Neuronal stem cell (in vitro differentiated cells): ENCODE results near the gene ZCCHC24.

Experiments used
- DNase-seq: peaks from one replicate; pipeline ENCODE4 v3.0.0-alpha.2; 2013; ENCODE audit warnings: low spot score
- H2AFZ ChIP-seq: one replicate; pipeline ENCODE4 v1.6.1; 2013; ENCODE audit warnings: mild to moderate bottlenecking, low read length, inconsistent platforms
- H2AK5ac ChIP-seq: 2 replicates; pipeline ENCODE4 v1.6.1; 2013; ENCODE audit warnings: low read depth, mild to moderate bottlenecking, inconsistent platforms, low read length, moderate library complexity, mixed read lengths
- H2BK120ac ChIP-seq: 2 replicates; pipeline ENCODE4 v1.6.1; 2013; ENCODE audit warnings: low read depth, mild to moderate bottlenecking, inconsistent platforms, low read length, moderate library complexity, mixed read lengths
- H2BK12ac ChIP-seq: one replicate; pipeline ENCODE4 v1.6.1; 2013; ENCODE audit warnings: low read length, inconsistent platforms
- H2BK15ac ChIP-seq: 2 replicates; pipeline ENCODE4 v1.6.1; 2013; ENCODE audit warnings: mild to moderate bottlenecking, low read length, inconsistent platforms, mixed read lengths
- H2BK5ac ChIP-seq: one replicate; pipeline ENCODE4 v1.6.1; 2013; ENCODE audit warnings: inconsistent platforms, mild to moderate bottlenecking, low read length, moderate library complexity
- H3K14ac ChIP-seq: one replicate; pipeline ENCODE4 v1.6.1; 2013; ENCODE audit warnings: low read length, inconsistent platforms
- H3K18ac ChIP-seq: 2 replicates; pipeline ENCODE4 v1.6.1; 2013; ENCODE audit warnings: low read length, inconsistent platforms
- H3K23ac ChIP-seq: 2 replicates; pipeline ENCODE4 v1.6.1; 2013; ENCODE audit warnings: low read depth, mild to moderate bottlenecking, mixed read lengths, low read length, inconsistent platforms; ENCODE audit not compliant: poor library complexity
- H3K27ac ChIP-seq: replicated peaks from 3 replicates; pipeline ENCODE4 v1.5.1; 2013; ENCODE audit warnings: low read length, inconsistent platforms
- H3K27me3 ChIP-seq, 3 experiments: 2 replicates each; pipeline ENCODE4 v1.6.1; 2013; ENCODE audit warnings: low read length in 3 of 3, mild to moderate bottlenecking in 2 of 3, inconsistent platforms in 1 of 3, low read depth in 1 of 3, mixed read lengths in 1 of 3, moderate library complexity in 1 of 3; ENCODE audit not compliant: control insufficient read depth in 3 of 3, insufficient read depth in 3 of 3
- H3K36me3 ChIP-seq, 2 donors: replicated peaks in 1 of 2; 2 replicates each; pipeline ENCODE4 v1.6.1; 2013; ENCODE audit warnings: low read length in 2 of 2; ENCODE audit not compliant: control insufficient read depth in 2 of 2, insufficient read depth in 2 of 2
- H3K4ac ChIP-seq: 2 replicates; pipeline ENCODE4 v1.6.1; 2013; ENCODE audit warnings: inconsistent platforms, mild to moderate bottlenecking, low read length, moderate library complexity
- H3K4me1 ChIP-seq, 2 donors: 1 replicate in 1 of 2; 2 replicates in 1 of 2; pipeline ENCODE4 v1.6.1; 2013; ENCODE audit warnings: low read length in 2 of 2, low read depth in 1 of 2; ENCODE audit not compliant: control insufficient read depth in 2 of 2, insufficient read depth in 1 of 2
- H3K4me2 ChIP-seq: one replicate; pipeline ENCODE4 v1.6.1; 2013; ENCODE audit warnings: mild to moderate bottlenecking, low read length, inconsistent platforms; ENCODE audit not compliant: insufficient read depth, poor library complexity, severe bottlenecking
- H3K4me3 ChIP-seq, 2 donors: 2 replicates each; pipeline ENCODE4 v1.5.1; 2013; ENCODE audit warnings: low read length in 2 of 2, mild to moderate bottlenecking in 2 of 2, inconsistent platforms in 1 of 2, moderate library complexity in 1 of 2
- H3K79me1 ChIP-seq: one replicate; pipeline ENCODE4 v1.6.1; 2013; ENCODE audit warnings: low read depth, mild to moderate bottlenecking, inconsistent platforms, low read length, moderate library complexity
- H3K9ac ChIP-seq: one replicate; pipeline ENCODE4 v1.6.1; 2013; ENCODE audit warnings: mild to moderate bottlenecking, low read depth, low read length, inconsistent platforms; ENCODE audit not compliant: poor library complexity
- H3K9me3 ChIP-seq, 2 donors: replicated peaks in 1 of 2; 2 replicates each; pipeline versions ENCODE3 to v1.6.1; 2013; ENCODE audit warnings: low read length in 2 of 2, mild to moderate bottlenecking in 2 of 2, inconsistent platforms in 1 of 2, low read depth in 1 of 2, mixed read lengths in 1 of 2, moderate library complexity in 1 of 2; ENCODE audit not compliant: control insufficient read depth in 2 of 2, insufficient read depth in 1 of 2
- H4K8ac ChIP-seq: one replicate; pipeline ENCODE4 v1.6.1; 2013; ENCODE audit warnings: low read depth, mild to moderate bottlenecking, inconsistent platforms, low read length, moderate library complexity
- H4K91ac ChIP-seq: one replicate; pipeline ENCODE4 v1.6.1; 2013; ENCODE audit warnings: low read length, low read depth, mild to moderate bottlenecking, inconsistent platforms; ENCODE audit not compliant: poor library complexity
- WGBS, 2 donors: extraction: QIAGEN DNeasy Blood & Tissue Kit; methylation state at CpG; one replicate each; pipeline ENCODE4 v1.1.7; 2013; ENCODE audit warnings: missing lambda C conversion rate in 2 of 2, mixed read lengths in 1 of 2; ENCODE audit not compliant: insufficient read length in 2 of 2, insufficient replicate concordance in 1 of 2; ENCODE audit errors: extremely low coverage in 2 of 2; 5-methylcytosine and 5-hydroxymethylcytosine counted together

Gene ZCCHC24

GRCh38 chr10:79424221-79425073 lies 21.0 kb downstream of the ZCCHC24 start:
- Histone ChIP-seq H2AK5ac (no peak overlapping the region), H2BK15ac (no peak overlapping the region), H3K27me3 (no peaks in the 10 kb centered on the region), H3K4me3 (peak overlapping the region in 1 of 2 donors; percentile 25), H3K9ac (peak overlapping the region; percentile 21), H2AFZ (no peak overlapping the region), H3K23ac (peak overlapping the region; percentile 59), H2BK12ac (no peak overlapping the region), H3K4me1 (peaks cover 4 to 9% of the 10 kb centered on the region in 2 donors), H3K9me3 (no peaks in the 10 kb centered on the region), H3K79me1 (no peaks in the 10 kb centered on the region), H3K36me3 (peaks cover 0 to 3% of the 10 kb centered on the region in 2 donors), H3K14ac (peak overlapping the region; percentile 21), H3K4me2 (no peak overlapping the region), H3K27ac (no peak overlapping the region), H3K18ac (peak overlapping the region; percentile 64), H4K8ac (no peak overlapping the region), H3K4ac (no peak overlapping the region), H4K91ac (no peak overlapping the region), H2BK120ac (no peak overlapping the region), H2BK5ac (no peak overlapping the region)
- DNase-seq = no peak
- WGBS, 2 donors = no CpG with 5 or more reads among the region's 11 CpGs

DNA sequence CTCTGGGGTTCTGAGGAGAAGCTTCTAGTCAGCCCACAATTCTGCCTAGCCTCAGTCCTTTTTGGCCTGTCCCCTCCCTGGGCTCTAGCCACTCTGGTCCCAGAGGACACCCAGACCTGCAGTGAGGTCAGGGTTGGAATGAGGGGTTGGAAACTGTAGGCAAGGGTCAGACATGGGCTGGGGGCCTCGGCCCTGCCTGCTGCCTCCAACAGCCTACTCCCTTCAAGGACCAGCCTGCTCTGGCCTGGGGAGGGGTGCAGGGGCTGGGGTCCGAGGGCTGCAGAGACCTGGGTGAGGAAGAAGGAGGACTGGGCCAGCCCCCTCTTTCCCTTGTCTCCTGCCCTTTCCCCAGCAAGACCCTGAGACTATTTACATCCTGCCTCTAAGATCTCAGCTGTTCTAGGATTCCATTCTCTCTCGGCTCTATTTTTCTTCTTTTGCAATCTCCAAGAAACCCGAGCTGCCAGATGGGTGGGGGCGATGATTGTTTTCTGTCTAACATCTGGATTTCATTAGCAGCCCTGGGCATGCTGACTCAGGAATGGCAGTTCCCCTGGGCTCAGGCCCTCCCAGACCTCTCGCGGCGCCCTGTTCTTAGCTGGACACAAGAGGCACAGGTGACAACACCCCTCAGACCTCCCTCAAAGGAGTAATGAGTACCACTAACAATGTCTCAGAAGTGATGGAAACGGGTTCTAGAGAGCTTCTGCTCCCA lies 23.1 kb downstream of the ZCCHC24 start:
- H3K4ac ChIP-seq = no peak overlapping the region
- peak overlapping the region; percentile 90 for H3K18ac ChIP-seq
- no peak overlapping the region for H3K4me2 ChIP-seq
- no peak overlapping the region for H3K27ac ChIP-seq
- no peak for DNase-seq
- H2AK5ac ChIP-seq = peak overlapping the region; percentile 64
- H3K79me1 ChIP-seq = no peaks in the 10 kb centered on the region
- peak overlapping the region; percentile 73 for H3K14ac ChIP-seq
- H2BK5ac ChIP-seq = no peak overlapping the region
- no peaks in the 10 kb centered on the region for H3K9me3 ChIP-seq
- WGBS, 2 donors = no CpG with 5 or more reads among the region's 9 CpGs
- H3K27me3 ChIP-seq = no peaks in the 10 kb centered on the region
- no peak overlapping the region for H4K8ac ChIP-seq
- peaks cover 0 to 3% of the 10 kb centered on the region in 2 donors for H3K36me3 ChIP-seq
- H3K4me3 ChIP-seq = no peak overlapping the region
- no peak overlapping the region for H4K91ac ChIP-seq
- H2AFZ ChIP-seq = no peak overlapping the region
- no peak overlapping the region for H2BK15ac ChIP-seq
- H3K23ac ChIP-seq = no peak overlapping the region
- no peak overlapping the region for H3K9ac ChIP-seq
- H3K4me1 ChIP-seq = peaks cover 4 to 9% of the 10 kb centered on the region in 2 donors
- H2BK120ac ChIP-seq = no peak overlapping the region
- no peak overlapping the region for H2BK12ac ChIP-seq

- no peak overlapping the region for H2BK120ac ChIP-seq
- peak overlapping the region; percentile 53 for H2AK5ac ChIP-seq
- no peak overlapping the region for H3K4me3 ChIP-seq
- H3K36me3 ChIP-seq = peaks cover 0 to 3% of the 10 kb centered on the region in 2 donors
- no CpG with 5 or more reads among the region's 12 CpGs for WGBS, 2 donors
- peak overlapping the region; percentile 27 for H3K9ac ChIP-seq
- H3K79me1 ChIP-seq = no peaks in the 10 kb centered on the region
- no peak overlapping the region for H2AFZ ChIP-seq
- H3K4me2 ChIP-seq = no peak overlapping the region
- H3K9me3 ChIP-seq = no peaks in the 10 kb centered on the region
- no peak overlapping the region for H3K23ac ChIP-seq
- DNase-seq = no peak
- no peak overlapping the region for H3K4ac ChIP-seq
- H2BK15ac ChIP-seq = no peak overlapping the region
- H4K91ac ChIP-seq = no peak overlapping the region
- H2BK12ac ChIP-seq = no peak overlapping the region
- peak overlapping the region; percentile 21 for H3K18ac ChIP-seq
- H4K8ac ChIP-seq = no peak overlapping the region
- no peak overlapping the region for H3K14ac ChIP-seq
- H2BK5ac ChIP-seq = no peak overlapping the region
- H3K4me1 ChIP-seq = peaks cover 4 to 9% of the 10 kb centered on the region in 2 donors
- no peak overlapping the region for H3K27ac ChIP-seq
- no peaks in the 10 kb centered on the region for H3K27me3 ChIP-seq
These were observed 24.3 kb downstream of the ZCCHC24 start for GRCh38 chr10:79420974-79421688.
